Measurements from ENCODE around the gene PINK1.
A peak's percentile ranks its signal among the peaks of the same experiment; 100 is the strongest.
"Not testable (repeated sequence)": the region's sequence is repeated elsewhere in the genome, so short reads cannot be mapped to it uniquely, and the experiment has no call there.

PINK1 gene

GRCh38 chr1:20633190-20634064 is at the start of gene PINK1:
TSS of gene PINK1 (plus strand) at chr1:20633458. CDS start at chr1:20633549, 91 bp downstream.
- DNase-seq, result peak; percentile 78 to 85

GRCh38 chr1:20584890-20585289 is 48.4 kb upstream of the PINK1 start:
- DNase-seq, result no peak

GRCh38 chr1:20586953-20587660 is 46.2 kb upstream of the PINK1 start:
- DNase-seq, result no peak

GRCh38 chr1:20587661-20588053 is 45.6 kb upstream of the PINK1 start:
- no peak for DNase-seq

- no peak for DNase-seq
Observed at GRCh38 chr1:20588634-20589225, 44.5 kb upstream of the PINK1 start, which contains the start of gene CDA. TSS of gene CDA (plus strand) at chr1:20589097. CDS start at chr1:20589130, 33 bp downstream.

- DNase-seq, result no peak
Observed at GRCh38 chr1:20589331-20590278, 43.7 kb upstream of the PINK1 start.

- no peak for DNase-seq
Observed at GRCh38 chr1:20590306-20590777, 42.9 kb upstream of the PINK1 start.

- DNase-seq, result no peak
Observed at GRCh38 chr1:20593756-20594155, 39.5 kb upstream of the PINK1 start.

GRCh38 chr1:20594746-20595145 is 38.5 kb upstream of the PINK1 start:
- no peak for DNase-seq

GRCh38 chr1:20596106-20596505 is 37.2 kb upstream of the PINK1 start:
- DNase-seq, result no peak

GRCh38 chr1:20597650-20598049 is 35.6 kb upstream of the PINK1 start:
- DNase-seq, result no peak

GRCh38 chr1:20600156-20600555 is 33.1 kb upstream of the PINK1 start:
- no peak for DNase-seq

- DNase-seq, result no peak
Observed at GRCh38 chr1:20601129-20601825, 32.0 kb upstream of the PINK1 start.

GRCh38 chr1:20602851-20603450 is 30.3 kb upstream of the PINK1 start:
- no peak for DNase-seq

- DNase-seq, result no peak
Observed at GRCh38 chr1:20603504-20604464, 29.5 kb upstream of the PINK1 start.

GRCh38 chr1:20604678-20605077 is 28.6 kb upstream of the PINK1 start:
- no peak for DNase-seq

GRCh38 chr1:20606801-20607570 is 26.3 kb upstream of the PINK1 start:
- DNase-seq, result not testable (repeated sequence)

- no peak for DNase-seq
Observed at GRCh38 chr1:20609541-20609940, 23.7 kb upstream of the PINK1 start.

GRCh38 chr1:20610970-20611369 is 22.3 kb upstream of the PINK1 start:
- DNase-seq, result no peak

Data from activated CD4-positive, alpha-beta T cell treated with anti-CD3 and anti-CD28 coated beads, Interleukin-2, amount 50 U/mL, for 48 hours (primary cell).